Measurements from ENCODE around the gene HNRNPD. TPM values are rescaled to one million over a fixed set of nuclear protein-coding genes. Genes with fewer than 3 reads are reported as not detected.
"Not testable (repeated sequence)": the region's sequence is repeated elsewhere in the genome, so short reads cannot be mapped to it uniquely, and the experiment has no call there.

HNRNPD gene
- total RNA-seq, 6 donors from 2014 or later, result 75.9 to 182 (median 135) TPM

DNA sequence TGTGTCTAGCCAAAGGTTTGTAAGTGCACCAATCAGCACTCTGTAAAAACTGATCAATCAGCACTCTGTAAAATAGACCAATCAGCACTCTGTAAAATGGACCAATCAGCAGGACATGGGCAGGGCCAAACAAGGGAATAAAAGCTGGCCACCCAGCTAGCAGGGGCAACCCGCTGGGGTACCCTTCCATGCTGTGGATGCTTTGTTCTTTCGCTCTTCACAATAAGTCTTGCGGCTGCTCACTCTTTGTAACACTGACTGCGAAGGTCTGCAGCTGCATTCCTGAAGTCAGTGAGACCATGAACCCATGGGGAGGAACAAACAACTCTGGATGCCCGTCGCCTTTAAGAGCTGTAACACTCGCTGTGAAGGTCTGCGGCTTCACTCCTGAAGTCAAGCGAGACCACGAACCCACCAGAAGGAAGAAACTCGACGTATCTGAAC, 42.2 kb upstream of the HNRNPD start:
- Histone ChIP-seq H3K4me1 (no peaks in the 10 kb centered on the region), H3K36me3 (no peaks in the 10 kb centered on the region), H3K4me3 (no peak overlapping the region), H3K27ac (no peak overlapping the region), H3K27me3 (no peaks in the 10 kb centered on the region), H3K9me3 (no peaks in the 10 kb centered on the region)
- DNase-seq (no peak), ATAC-seq (ENCODE audit: low FRiP score in 2 of 2) (no peak)
- TF ChIP-seq POLR2AphosphoS5 (IDR thresholded peaks at IDR 0.05), result no peak
- TF ChIP-seq, protein P1, sequence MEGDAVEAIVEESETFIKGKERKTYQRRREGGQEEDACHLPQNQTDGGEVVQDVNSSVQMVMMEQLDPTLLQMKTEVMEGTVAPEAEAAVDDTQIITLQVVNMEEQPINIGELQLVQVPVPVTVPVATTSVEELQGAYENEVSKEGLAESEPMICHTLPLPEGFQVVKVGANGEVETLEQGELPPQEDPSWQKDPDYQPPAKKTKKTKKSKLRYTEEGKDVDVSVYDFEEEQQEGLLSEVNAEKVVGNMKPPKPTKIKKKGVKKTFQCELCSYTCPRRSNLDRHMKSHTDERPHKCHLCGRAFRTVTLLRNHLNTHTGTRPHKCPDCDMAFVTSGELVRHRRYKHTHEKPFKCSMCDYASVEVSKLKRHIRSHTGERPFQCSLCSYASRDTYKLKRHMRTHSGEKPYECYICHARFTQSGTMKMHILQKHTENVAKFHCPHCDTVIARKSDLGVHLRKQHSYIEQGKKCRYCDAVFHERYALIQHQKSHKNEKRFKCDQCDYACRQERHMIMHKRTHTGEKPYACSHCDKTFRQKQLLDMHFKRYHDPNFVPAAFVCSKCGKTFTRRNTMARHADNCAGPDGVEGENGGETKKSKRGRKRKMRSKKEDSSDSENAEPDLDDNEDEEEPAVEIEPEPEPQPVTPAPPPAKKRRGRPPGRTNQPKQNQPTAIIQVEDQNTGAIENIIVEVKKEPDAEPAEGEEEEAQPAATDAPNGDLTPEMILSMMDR (IDR thresholded peaks at IDR 0.05), result no peak
- no peak for TF ChIP-seq POLR2A (IDR thresholded peaks at IDR 0.05)
- TF ChIP-seq EP300 (IDR thresholded peaks at IDR 0.05), result no peak
- WGBS, 2 donors, result 86 to 92% methylated on average over 9 to 12 of the region's 12 CpGs

GRCh38 chr4:82415061-82415460, 41.3 kb upstream of the HNRNPD start:
- H3K4me3 ChIP-seq; H3K27ac ChIP-seq; DNase-seq; H3K36me3 ChIP-seq; H3K27me3 ChIP-seq; H3K4me1 ChIP-seq; H3K9me3 ChIP-seq; ATAC-seq (ENCODE audit: low FRiP score in 2 of 2): not testable (repeated sequence)
- WGBS, 2 donors, result 84 to 94% methylated on average over 11 of the region's 11 CpGs

DNA sequence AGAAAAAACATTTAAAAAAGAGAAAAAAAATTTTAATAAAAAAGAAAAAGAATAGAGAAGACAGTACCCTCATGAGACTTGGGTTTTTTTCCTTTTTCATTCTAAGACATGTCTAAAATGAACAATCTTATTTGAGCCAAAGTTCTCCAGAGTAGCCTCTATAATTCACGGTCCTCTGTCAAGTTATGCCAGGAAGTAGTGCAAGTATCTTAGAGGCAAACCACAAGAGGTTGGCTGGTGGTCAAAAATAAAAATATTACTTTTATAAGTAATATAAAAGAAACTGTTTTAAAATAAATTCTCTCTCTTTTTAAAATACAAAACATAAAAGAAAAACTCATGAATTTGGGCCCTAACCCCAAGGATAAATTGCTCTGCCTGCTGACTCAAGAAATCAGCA, 29.9 kb upstream of the HNRNPD start:
- H3K9me3 ChIP-seq, result no peaks in the 10 kb centered on the region
- H3K36me3 ChIP-seq, result no peaks in the 10 kb centered on the region
- no peaks in the 10 kb centered on the region for H3K27me3 ChIP-seq
- H3K4me1 ChIP-seq, result no peaks in the 10 kb centered on the region
- ATAC-seq (ENCODE audit: low FRiP score in 2 of 2) (no peak), DNase-seq (no peak)
- WGBS, 2 donors, result 51 to 53% methylated on average over 1 of the region's 1 CpG
- TF ChIP-seq, protein P1 (IDR thresholded peaks at IDR 0.05), result no peak
- no peak for TF ChIP-seq POLR2AphosphoS5 (IDR thresholded peaks at IDR 0.05)
- no peak for TF ChIP-seq EP300 (IDR thresholded peaks at IDR 0.05)
- no peak for TF ChIP-seq POLR2A (IDR thresholded peaks at IDR 0.05)
- no peak overlapping the region for H3K27ac ChIP-seq
- H3K4me3 ChIP-seq, result no peak overlapping the region

- H3K36me3 ChIP-seq, result no peaks in the 10 kb centered on the region
- H3K27ac ChIP-seq, result no peak overlapping the region
- no peaks in the 10 kb centered on the region for H3K4me1 ChIP-seq
- no peak for ATAC-seq (ENCODE audit: low FRiP score in 2 of 2)
- TF ChIP-seq, protein P1 (IDR thresholded peaks at IDR 0.05), result no peak
- TF ChIP-seq EP300 (IDR thresholded peaks at IDR 0.05) (no peak), POLR2AphosphoS5 (IDR thresholded peaks at IDR 0.05) (no peak), POLR2A (IDR thresholded peaks at IDR 0.05) (no peak)
- no peaks in the 10 kb centered on the region for H3K27me3 ChIP-seq
- DNase-seq, result no peak
- H3K4me3 ChIP-seq, result no peak overlapping the region
- WGBS, 2 donors, result 92 to 97% methylated on average over 17 of the region's 17 CpGs
- no peaks in the 10 kb centered on the region for H3K9me3 ChIP-seq
Measured at GRCh38 chr4:82402196-82402775, 28.5 kb upstream of the HNRNPD start.

DNA sequence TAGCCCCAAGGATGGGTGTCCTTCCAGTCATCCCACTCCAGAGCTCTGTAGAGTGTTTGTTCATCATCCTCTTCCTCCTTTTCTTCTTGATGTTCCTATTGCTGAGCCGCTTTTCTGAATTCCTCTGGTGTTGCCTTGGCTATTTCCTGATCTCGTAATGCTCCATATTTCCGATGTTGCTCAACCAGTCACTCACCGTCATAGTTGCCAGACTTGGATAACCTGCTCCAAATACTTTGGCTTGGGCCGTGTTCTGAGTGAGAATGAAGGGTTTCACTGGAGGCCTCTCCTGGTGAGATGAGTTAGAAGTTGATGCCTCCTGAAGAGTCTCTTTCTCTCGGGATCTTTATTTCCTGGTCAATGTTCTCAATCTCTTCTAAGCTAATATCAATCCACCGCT, 27.8 kb upstream of the HNRNPD start:
- no peak overlapping the region for H3K27ac ChIP-seq
- H3K9me3 ChIP-seq, result no peaks in the 10 kb centered on the region
- H3K4me3 ChIP-seq, result no peak overlapping the region
- TF ChIP-seq EP300 (IDR thresholded peaks at IDR 0.05) (no peak), POLR2A (IDR thresholded peaks at IDR 0.05) (no peak), POLR2AphosphoS5 (IDR thresholded peaks at IDR 0.05) (no peak)
- TF ChIP-seq, protein P1 (IDR thresholded peaks at IDR 0.05), result no peak
- WGBS, 2 donors, result 87 to 88% methylated on average over 7 of the region's 7 CpGs
- no peaks in the 10 kb centered on the region for H3K4me1 ChIP-seq
- no peak for ATAC-seq (ENCODE audit: low FRiP score in 2 of 2)
- H3K27me3 ChIP-seq, result no peaks in the 10 kb centered on the region
- H3K36me3 ChIP-seq, result no peaks in the 10 kb centered on the region
- DNase-seq, result no peak

All from upper lobe of left lung (tissue), 6 donors.